ENCODE measurements around the gene SMPDL3B.

Gene SMPDL3B, protein sequence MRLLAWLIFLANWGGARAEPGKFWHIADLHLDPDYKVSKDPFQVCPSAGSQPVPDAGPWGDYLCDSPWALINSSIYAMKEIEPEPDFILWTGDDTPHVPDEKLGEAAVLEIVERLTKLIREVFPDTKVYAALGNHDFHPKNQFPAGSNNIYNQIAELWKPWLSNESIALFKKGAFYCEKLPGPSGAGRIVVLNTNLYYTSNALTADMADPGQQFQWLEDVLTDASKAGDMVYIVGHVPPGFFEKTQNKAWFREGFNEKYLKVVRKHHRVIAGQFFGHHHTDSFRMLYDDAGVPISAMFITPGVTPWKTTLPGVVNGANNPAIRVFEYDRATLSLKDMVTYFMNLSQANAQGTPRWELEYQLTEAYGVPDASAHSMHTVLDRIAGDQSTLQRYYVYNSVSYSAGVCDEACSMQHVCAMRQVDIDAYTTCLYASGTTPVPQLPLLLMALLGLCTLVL

GRCh38 chr1:27934818-27935549 is at the start of gene SMPDL3B:
SMPDL3B (plus strand) TSS chr1:27935000; CDS start chr1:27935184, 184 bp downstream.
- no peak for TF ChIP-seq CTCF (IDR thresholded peaks at IDR 0.05; ENCODE audit: extremely low read depth, missing control alignments)
- DNase-seq (ENCODE audit: low spot score): no peak

DNA sequence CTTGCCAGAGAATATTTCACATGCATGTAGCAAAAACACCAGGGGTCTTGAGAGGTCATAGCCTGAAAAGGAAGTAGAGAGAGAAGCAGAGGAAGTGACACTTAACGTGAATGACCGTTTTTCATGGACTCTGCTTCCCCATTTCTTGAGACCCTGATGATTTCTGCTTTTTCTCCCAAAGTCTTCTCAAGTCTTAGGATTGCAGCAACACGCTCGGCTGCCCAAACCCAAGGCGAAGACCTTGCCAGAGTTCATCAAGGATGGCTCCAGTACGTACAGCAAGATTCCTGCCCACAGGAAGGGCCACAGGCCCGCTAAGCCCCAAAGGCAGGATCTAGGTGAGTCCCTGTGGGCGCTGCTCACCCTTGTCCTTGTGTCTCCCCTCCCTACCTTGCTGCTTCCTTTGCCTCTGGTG is 49.7 kb upstream of the SMPDL3B start:
- DNase-seq (ENCODE audit: low spot score): no peak
- TF ChIP-seq CTCF (IDR thresholded peaks at IDR 0.05; ENCODE audit: extremely low read depth, missing control alignments): no peak

- DNase-seq (ENCODE audit: low spot score): no peak
Observed at GRCh38 chr1:27885621-27886352, 49.0 kb upstream of the SMPDL3B start.

DNA sequence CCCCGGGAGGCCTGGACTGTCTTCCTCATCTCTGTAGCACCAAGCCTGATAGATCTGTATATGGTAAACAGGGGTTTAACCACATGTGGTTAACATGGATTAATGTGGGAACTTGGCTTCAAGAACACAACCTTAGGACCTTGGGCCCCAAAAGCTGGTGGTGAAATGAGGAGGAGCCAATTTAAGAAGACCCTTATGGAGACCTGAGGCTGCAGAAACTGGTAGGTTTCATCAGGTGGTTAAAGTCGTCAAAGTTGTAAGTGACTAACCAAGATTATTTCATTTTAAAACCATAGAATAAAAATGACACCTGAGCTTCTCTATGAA is 48.5 kb upstream of the SMPDL3B start:
- TF ChIP-seq CTCF (IDR thresholded peaks at IDR 0.05; ENCODE audit: extremely low read depth, missing control alignments): no peak
- no peak for DNase-seq (ENCODE audit: low spot score)

More at GRCh38 chr1:27885621-27886352, 49.0 kb upstream of the SMPDL3B start:
- no peak for TF ChIP-seq CTCF (IDR thresholded peaks at IDR 0.05; ENCODE audit: extremely low read depth, missing control alignments)

GRCh38 chr1:27886744-27887143 is 48.1 kb upstream of the SMPDL3B start:
- DNase-seq (ENCODE audit: low spot score): no peak
- TF ChIP-seq CTCF (IDR thresholded peaks at IDR 0.05; ENCODE audit: extremely low read depth, missing control alignments): no peak

DNA sequence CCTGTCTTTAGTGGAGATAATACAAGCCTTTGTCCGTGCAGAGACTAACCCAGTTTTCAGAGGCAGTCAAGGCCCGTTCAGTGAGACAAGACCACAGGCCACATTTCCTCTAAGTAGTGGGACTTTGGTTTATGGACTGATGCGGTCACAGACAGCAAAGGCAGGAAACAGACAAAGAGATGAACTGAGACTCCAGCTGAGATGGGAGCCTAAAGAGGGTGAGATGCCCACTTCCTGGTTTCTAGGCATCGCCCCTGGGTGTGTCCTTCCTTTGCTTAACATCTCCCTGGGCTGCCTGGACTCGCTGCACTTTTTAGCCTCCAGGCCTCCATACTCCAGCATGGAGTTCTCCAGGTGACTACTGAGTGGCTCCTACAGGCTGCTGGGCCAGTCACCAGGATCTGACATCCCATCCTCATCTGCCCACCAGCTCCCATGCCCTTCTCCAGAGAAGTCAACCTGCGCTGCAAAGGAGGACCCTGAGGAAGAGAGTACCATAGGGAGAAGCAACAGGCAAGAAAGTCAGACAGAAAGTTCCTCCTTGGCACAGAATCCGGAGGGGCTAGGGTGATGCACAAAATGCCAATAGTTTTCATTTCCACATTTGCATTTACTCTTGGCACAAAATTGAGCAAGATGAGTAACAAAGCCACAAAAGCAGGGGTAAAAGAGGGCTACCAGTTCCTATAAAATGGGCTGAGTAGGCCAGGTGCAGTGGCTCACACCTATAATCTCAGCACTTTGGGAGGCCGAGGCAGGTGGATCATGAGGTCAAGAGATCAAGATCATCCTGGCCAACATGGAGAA is 47.4 kb upstream of the SMPDL3B start:
- TF ChIP-seq CTCF (IDR thresholded peaks at IDR 0.05; ENCODE audit: extremely low read depth, missing control alignments): no peak
- DNase-seq (ENCODE audit: low spot score): no peak

Measured in GM20000 (cell line).